HepG2 (cell line): ENCODE data around the gene TLK2. TPM values are rescaled to one million over a fixed set of nuclear protein-coding genes. Genes with fewer than 3 reads are reported as not detected.
"Not testable (repeated sequence)": the region's sequence is repeated elsewhere in the genome, so short reads cannot be mapped to it uniquely, and the experiment has no call there.

Experiments
- ATAC-seq: fragments of 200-7000 bp; cut with Tn5 transposase; 3 replicates; pipeline ENCODE4 v1.9.1; 2020; ENCODE audit warnings: mild to moderate bottlenecking, moderate library complexity
- BruUV-seq: library from RNA; stranded (reverse); fragments of 400-500 nt; replicated peaks from 2 replicates; lab custom pipeline; 2021; lab: Mats Ljungman, UMichigan
- CTCF ChIA-PET: fragments of 300-600 bp; formaldehyde crosslinking; extraction: SDS; loops from one replicate; lab custom pipeline; 2021; ENCODE audit warnings: low total read pairs, inconsistent platforms, low intra/inter-chr PET ratio; lab: Yijun Ruan, JAX
- POLR2A ChIA-PET: fragments of 350-600 bp; sonication (Branson Sonifier 250); formaldehyde crosslinking; loops from one replicate; lab custom pipeline; 2020; ENCODE audit warnings: antibody characterized with exemption, inconsistent platforms; lab: Yijun Ruan, JAX
- DNase-seq: peaks from one replicate; pipeline ENCODE4 v3.0.0-alpha.2; 2015; ENCODE audit warnings: low spot score
- FAIRE-seq: peaks from 3 replicates; lab custom pipeline; 2011; peaks lifted over from hg19 to GRCh38; lab: Jason Lieb, UNC
- H2AFZ ChIP-seq: one replicate; pipeline ENCODE4 v1.6.1; 2011; ENCODE audit warnings: low read length, inconsistent platforms
- H3K27ac ChIP-seq: fragments of 300-600 bp; 3 replicates; pipeline ENCODE4 v1.8.0; 2011; ENCODE audit warnings: mixed run types, mild to moderate bottlenecking, mixed read lengths, low read length, inconsistent platforms; ENCODE audit not compliant: insufficient read depth; ENCODE audit errors: extremely low read length
- H3K27me3 ChIP-seq, 2 experiments: fragments of 200-600 bp in 1 of 2; 2 replicates in 1 of 2; 3 replicates in 1 of 2; pipeline versions ENCODE4 v1.6.0 to v1.8.0; 2011; ENCODE audit warnings: low read length in 2 of 2, mild to moderate bottlenecking in 2 of 2, moderate library complexity in 2 of 2, inconsistent platforms in 1 of 2; ENCODE audit not compliant: insufficient read depth in 2 of 2, control insufficient read depth in 1 of 2
- H3K36me3 ChIP-seq, 2 experiments: fragments of 200-600 bp in 1 of 2; replicated peaks in 1 of 2; 2 replicates in 1 of 2; 3 replicates in 1 of 2; pipeline versions ENCODE4 v1.5.1 to v1.8.0; 2011; ENCODE audit warnings: low read length in 2 of 2, inconsistent platforms in 1 of 2; ENCODE audit not compliant: insufficient read depth in 2 of 2, control insufficient read depth in 1 of 2
- H3K4me1 ChIP-seq: 2 replicates; pipeline ENCODE4 v1.5.1; 2012; ENCODE audit warnings: low read length, inconsistent platforms; ENCODE audit not compliant: insufficient read depth
- H3K4me2 ChIP-seq: 2 replicates; pipeline ENCODE4 v1.6.0; 2011; ENCODE audit warnings: low read depth, low read length, inconsistent platforms
- H3K4me3 ChIP-seq, 3 experiments: fragments of 200-600 bp in 1 of 3; sonication (generic), shearing (Covaris generic) in 1 of 3; replicated peaks in 1 of 3; 2 replicates each; pipeline ENCODE4 v1.5.1; 2011 to 2016; ENCODE audit warnings: low read length in 3 of 3, inconsistent platforms in 2 of 3, low read depth in 2 of 3, mild to moderate bottlenecking in 2 of 3, control low read depth in 1 of 3, mixed read lengths in 1 of 3; ENCODE audit not compliant: insufficient read depth in 1 of 3
- H3K79me2 ChIP-seq: one replicate; pipeline ENCODE4 v1.6.1; 2011; ENCODE audit warnings: low read length, inconsistent platforms; ENCODE audit not compliant: insufficient read depth
- H3K9ac ChIP-seq: 2 replicates; pipeline ENCODE4 v1.6.0; 2011; ENCODE audit warnings: mild to moderate bottlenecking, low read depth, low read length, inconsistent platforms; ENCODE audit not compliant: insufficient read depth
- H3K9me3 ChIP-seq: 2 replicates; pipeline ENCODE4 v1.5.1; 2012; ENCODE audit warnings: mild to moderate bottlenecking, low read length
- H4K20me1 ChIP-seq: 2 replicates; pipeline ENCODE4 v1.6.0; 2011; ENCODE audit warnings: inconsistent platforms, mild to moderate bottlenecking, low read length, moderate library complexity; ENCODE audit not compliant: insufficient read depth
- CREB1 ChIP-seq, 2 experiments: fragments of 450-650 bp in 1 of 2; IDR thresholded peaks; 2 replicates each; pipeline ENCODE4 v1.6.1; 2016 to 2017; ENCODE audit warnings: control low read depth in 1 of 2, mild to moderate bottlenecking in 1 of 2, missing compliant biosample characterization in 1 of 2, missing genetic modification characterization in 1 of 2
- GATAD2A ChIP-seq: IDR thresholded peaks from 2 replicates; pipeline ENCODE4 v1.6.1; 2016
- HIC2 ChIP-seq: sonication (generic); formaldehyde crosslinking; IDR thresholded peaks from 2 replicates; pipeline ENCODE4 v1.9.0; 2022; ENCODE audit warnings: low read depth, missing genetic modification reagents
- KDM2A ChIP-seq: sonication (generic); formaldehyde crosslinking; IDR thresholded peaks from 2 replicates; pipeline ENCODE4 v1.4.0; 2020; ENCODE audit warnings: low read depth, missing genetic modification reagents, borderline replicate concordance
- MXI1 ChIP-seq: IDR thresholded peaks from 3 replicates; pipeline ENCODE4 v1.6.1; 2012; ENCODE audit warnings: low read depth, low read length, inconsistent platforms, borderline replicate concordance
- RCOR2 ChIP-seq: IDR thresholded peaks from 2 replicates; pipeline ENCODE4 v1.6.1; 2016; ENCODE audit warnings: missing biosample characterization, missing genetic modification reagents
- SAP130 ChIP-seq: IDR thresholded peaks from 2 replicates; pipeline ENCODE4 v1.6.1; 2016; ENCODE audit warnings: low read depth
- TBX3 ChIP-seq: fragments of 450-650 bp; IDR thresholded peaks from 2 replicates; pipeline ENCODE4 v1.6.1; 2017; ENCODE audit warnings: antibody characterized with exemption, mild to moderate bottlenecking, inconsistent platforms, borderline replicate concordance
- ZKSCAN8 ChIP-seq: IDR thresholded peaks from 2 replicates; pipeline ENCODE4 v1.6.1; 2016; ENCODE audit warnings: borderline replicate concordance, missing genetic modification reagents, missing compliant biosample characterization
- WGBS: methylation state at CpG from one replicate; pipeline ENCODE4 v1.1.6; 2017; ENCODE audit warnings: low lambda C conversion rate; 5-methylcytosine and 5-hydroxymethylcytosine counted together
- in situ Hi-C: cut with HindIII; loops from 2 replicates; pipeline ENCODE4 v1.10.0; 2017; ENCODE audit warnings: low pct_unique_long_range_greater_than_20kb; ENCODE audit not compliant: extremely low pct_ligation_motif_present
- intact Hi-C: fragments of 100-400 bp; cut with micrococcal nuclease; formaldehyde crosslinking; loops from one replicate; pipeline ENCODE4 v1.10.0; 2022; ENCODE audit not compliant: unreplicated experiment
- polyA plus RNA-seq, 8 experiments: library from polyadenylated mRNA; depleted of rRNA in 3 of 8; stranded (reverse) in 7 of 8; unstranded in 1 of 8; fragments of >200 nt; fragmentation: Illumina TruSeq in 4 of 8; extraction: Trizol in 4 of 8; gene quantifications; 2 replicates each; pipeline versions ENCODE4 v1.2.1 to v1.2.3, GENCODE V29; 2011 to 2016; ENCODE audit warnings: low read depth in 4 of 8, missing spikeins in 1 of 8, mixed read lengths in 1 of 8; ENCODE audit not compliant: insufficient read depth in 1 of 8
- total RNA-seq, 5 experiments: library from RNA; depleted of rRNA; stranded (reverse); fragments of >200 nt; fragmentation: Illumina TruSeq; extraction: Trizol; gene quantifications; 2 replicates each; pipeline ENCODE4 v1.2.3, GENCODE V29; 2016; ENCODE audit warnings: low read depth in 1 of 5
- TF ChIP-seq, protein P1 (sequence below): sonication (generic); formaldehyde crosslinking; IDR thresholded peaks from 2 replicates; pipeline ENCODE4 v1.5.1; 2020; ENCODE audit warnings: mild to moderate bottlenecking, missing genetic modification reagents, moderate library complexity
- TF ChIP-seq, protein P2 (sequence below): sonication (generic); formaldehyde crosslinking; IDR thresholded peaks from 2 replicates; pipeline ENCODE4 v1.4.0; 2020; ENCODE audit warnings: missing genetic modification reagents, borderline replicate concordance
- TF ChIP-seq, protein P3 (sequence below): sonication (generic); formaldehyde crosslinking; IDR thresholded peaks from 2 replicates; pipeline ENCODE4 v1.4.0; 2020; ENCODE audit warnings: missing genetic modification reagents, borderline replicate concordance

TLK2 gene
- total and polyA plus RNA-seq, 2 of the 13 experiments (the other 11 are each of a cell fraction or from before 2014, with no cell fraction given): 58.7 to 60.8 TPM

DNA sequence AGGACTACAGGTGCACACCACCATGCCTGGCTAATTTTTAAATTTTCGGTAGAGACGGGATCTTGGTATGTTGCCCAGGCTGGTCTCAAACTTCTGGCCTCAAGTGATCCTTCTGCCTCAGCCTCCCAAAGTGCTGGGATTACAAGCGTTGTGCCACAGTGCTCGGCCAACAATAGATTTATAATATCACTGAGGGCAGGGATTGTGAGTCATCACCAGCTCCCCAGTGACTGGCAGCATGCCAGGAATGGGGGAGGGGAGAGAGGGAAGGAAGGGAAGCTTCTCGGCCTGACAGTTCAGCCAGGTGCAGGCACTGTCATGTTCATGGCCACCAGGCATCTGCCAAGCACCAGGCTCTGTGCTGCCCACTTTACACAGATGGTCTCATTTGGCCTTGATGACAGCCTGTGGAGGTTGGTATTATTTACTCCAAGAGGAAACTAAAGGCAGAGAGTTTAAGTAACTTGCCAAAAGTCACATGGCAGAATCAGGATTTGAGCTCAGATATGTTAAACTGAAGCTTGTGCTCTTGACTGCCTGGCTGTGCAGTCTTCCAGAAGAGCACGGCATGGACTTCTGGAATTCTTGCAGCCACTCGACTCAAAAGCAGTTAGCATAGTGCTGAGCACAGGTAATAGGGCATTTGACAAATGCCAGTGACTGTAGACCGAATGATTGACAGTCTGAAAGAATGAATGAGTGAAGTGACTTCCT is 7.8 kb upstream of the TLK2 start:
- BruUV-seq; H3K27me3 ChIP-seq; H3K36me3 ChIP-seq; CTCF ChIA-PET; in situ Hi-C loops; FAIRE-seq; H3K79me2 ChIP-seq; H3K9me3 ChIP-seq; POLR2A ChIA-PET; H3K9ac ChIP-seq; H3K27ac ChIP-seq; H4K20me1 ChIP-seq; H2AFZ ChIP-seq; TF ChIP-seq CREB1 (CRISPR knock-in tag; IDR thresholded peaks at IDR 0.05): not testable (repeated sequence)
- WGBS: 18% methylated on average over 4 of the region's 8 CpGs
- intact Hi-C loops: loop anchor here (5.0 kb wide), 1 partner anchor 49 kb away; the partner anchor contains the start of gene METTL2A
- ATAC-seq (peak; percentile 38), DNase-seq (peak; percentile 79)
- Histone ChIP-seq H3K4me1 (peaks cover 42% of the 10 kb centered on the region), H3K4me3 (peak overlapping the region in 1 of 3 experiments; percentile 34; a peak in 1 of 6 replicates), H3K4me2 (peak overlapping the region; percentile 70)
- TF ChIP-seq KDM2A (CRISPR knock-in tag) (peak; percentile 51; the same call in 1 of the 2 replicates), CREB1 (IDR thresholded peaks at IDR 0.05) (peak; percentile 52), HIC2 (0 out of 2 replicates have a peak, but pooled peaks have one; percentile 37), SAP130 (peak; percentile 66), ZKSCAN8 (CRISPR knock-in tag) (0 out of 2 replicates have a peak, but pooled peaks have one; percentile 17), MXI1 (peak; percentile 53; the same call in 1 of the 3 replicates), TBX3 (peak; percentile 29; the same call in 1 of the 2 replicates), GATAD2A (CRISPR knock-in tag) (peak; percentile 60), RCOR2 (CRISPR knock-in tag) (0 out of 2 replicates have a peak, but pooled peaks have one; percentile 31)
- TF ChIP-seq, protein P1, sequence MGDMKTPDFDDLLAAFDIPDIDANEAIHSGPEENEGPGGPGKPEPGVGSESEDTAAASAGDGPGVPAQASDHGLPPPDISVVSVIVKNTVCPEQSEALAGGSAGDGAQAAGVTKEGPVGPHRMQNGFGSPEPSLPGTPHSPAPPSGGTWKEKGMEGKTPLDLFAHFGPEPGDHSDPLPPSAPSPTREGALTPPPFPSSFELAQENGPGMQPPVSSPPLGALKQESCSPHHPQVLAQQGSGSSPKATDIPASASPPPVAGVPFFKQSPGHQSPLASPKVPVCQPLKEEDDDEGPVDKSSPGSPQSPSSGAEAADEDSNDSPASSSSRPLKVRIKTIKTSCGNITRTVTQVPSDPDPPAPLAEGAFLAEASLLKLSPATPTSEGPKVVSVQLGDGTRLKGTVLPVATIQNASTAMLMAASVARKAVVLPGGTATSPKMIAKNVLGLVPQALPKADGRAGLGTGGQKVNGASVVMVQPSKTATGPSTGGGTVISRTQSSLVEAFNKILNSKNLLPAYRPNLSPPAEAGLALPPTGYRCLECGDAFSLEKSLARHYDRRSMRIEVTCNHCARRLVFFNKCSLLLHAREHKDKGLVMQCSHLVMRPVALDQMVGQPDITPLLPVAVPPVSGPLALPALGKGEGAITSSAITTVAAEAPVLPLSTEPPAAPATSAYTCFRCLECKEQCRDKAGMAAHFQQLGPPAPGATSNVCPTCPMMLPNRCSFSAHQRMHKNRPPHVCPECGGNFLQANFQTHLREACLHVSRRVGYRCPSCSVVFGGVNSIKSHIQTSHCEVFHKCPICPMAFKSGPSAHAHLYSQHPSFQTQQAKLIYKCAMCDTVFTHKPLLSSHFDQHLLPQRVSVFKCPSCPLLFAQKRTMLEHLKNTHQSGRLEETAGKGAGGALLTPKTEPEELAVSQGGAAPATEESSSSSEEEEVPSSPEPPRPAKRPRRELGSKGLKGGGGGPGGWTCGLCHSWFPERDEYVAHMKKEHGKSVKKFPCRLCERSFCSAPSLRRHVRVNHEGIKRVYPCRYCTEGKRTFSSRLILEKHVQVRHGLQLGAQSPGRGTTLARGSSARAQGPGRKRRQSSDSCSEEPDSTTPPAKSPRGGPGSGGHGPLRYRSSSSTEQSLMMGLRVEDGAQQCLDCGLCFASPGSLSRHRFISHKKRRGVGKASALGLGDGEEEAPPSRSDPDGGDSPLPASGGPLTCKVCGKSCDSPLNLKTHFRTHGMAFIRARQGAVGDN: peak; percentile 41
- TF ChIP-seq, protein P2, sequence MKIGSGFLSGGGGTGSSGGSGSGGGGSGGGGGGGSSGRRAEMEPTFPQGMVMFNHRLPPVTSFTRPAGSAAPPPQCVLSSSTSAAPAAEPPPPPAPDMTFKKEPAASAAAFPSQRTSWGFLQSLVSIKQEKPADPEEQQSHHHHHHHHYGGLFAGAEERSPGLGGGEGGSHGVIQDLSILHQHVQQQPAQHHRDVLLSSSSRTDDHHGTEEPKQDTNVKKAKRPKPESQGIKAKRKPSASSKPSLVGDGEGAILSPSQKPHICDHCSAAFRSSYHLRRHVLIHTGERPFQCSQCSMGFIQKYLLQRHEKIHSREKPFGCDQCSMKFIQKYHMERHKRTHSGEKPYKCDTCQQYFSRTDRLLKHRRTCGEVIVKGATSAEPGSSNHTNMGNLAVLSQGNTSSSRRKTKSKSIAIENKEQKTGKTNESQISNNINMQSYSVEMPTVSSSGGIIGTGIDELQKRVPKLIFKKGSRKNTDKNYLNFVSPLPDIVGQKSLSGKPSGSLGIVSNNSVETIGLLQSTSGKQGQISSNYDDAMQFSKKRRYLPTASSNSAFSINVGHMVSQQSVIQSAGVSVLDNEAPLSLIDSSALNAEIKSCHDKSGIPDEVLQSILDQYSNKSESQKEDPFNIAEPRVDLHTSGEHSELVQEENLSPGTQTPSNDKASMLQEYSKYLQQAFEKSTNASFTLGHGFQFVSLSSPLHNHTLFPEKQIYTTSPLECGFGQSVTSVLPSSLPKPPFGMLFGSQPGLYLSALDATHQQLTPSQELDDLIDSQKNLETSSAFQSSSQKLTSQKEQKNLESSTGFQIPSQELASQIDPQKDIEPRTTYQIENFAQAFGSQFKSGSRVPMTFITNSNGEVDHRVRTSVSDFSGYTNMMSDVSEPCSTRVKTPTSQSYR (CRISPR knock-in tag): peak; percentile 99
- TF ChIP-seq, protein P3, sequence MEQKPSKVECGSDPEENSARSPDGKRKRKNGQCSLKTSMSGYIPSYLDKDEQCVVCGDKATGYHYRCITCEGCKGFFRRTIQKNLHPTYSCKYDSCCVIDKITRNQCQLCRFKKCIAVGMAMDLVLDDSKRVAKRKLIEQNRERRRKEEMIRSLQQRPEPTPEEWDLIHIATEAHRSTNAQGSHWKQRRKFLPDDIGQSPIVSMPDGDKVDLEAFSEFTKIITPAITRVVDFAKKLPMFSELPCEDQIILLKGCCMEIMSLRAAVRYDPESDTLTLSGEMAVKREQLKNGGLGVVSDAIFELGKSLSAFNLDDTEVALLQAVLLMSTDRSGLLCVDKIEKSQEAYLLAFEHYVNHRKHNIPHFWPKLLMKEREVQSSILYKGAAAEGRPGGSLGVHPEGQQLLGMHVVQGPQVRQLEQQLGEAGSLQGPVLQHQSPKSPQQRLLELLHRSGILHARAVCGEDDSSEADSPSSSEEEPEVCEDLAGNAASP (CRISPR knock-in tag): 0 out of 2 replicates have a peak, but pooled peaks have one; percentile 15
